NB4 (cell line): ENCODE data around the gene ATXN3L.
A peak's percentile ranks its signal among the peaks of the same experiment; 100 is the strongest.

Source experiments
- DNase-seq: peaks from one replicate; pipeline ENCODE4 v3.0.0; 2010; ENCODE audit warnings: low read depth
- H3K4me3 ChIP-seq: one replicate; pipeline ENCODE4 v1.5.1; 2011; ENCODE audit warnings: mild to moderate bottlenecking, low read depth, low read length, moderate library complexity
- CTCF ChIP-seq: IDR thresholded peaks from one replicate; pipeline ENCODE4 v1.5.1; 2012; ENCODE audit warnings: low read depth, low read length
- MYC ChIP-seq: IDR thresholded peaks from 2 replicates; pipeline ENCODE4 v1.6.1; 2011; ENCODE audit warnings: low read depth, low read length
- POLR2A ChIP-seq: IDR thresholded peaks from 2 replicates; pipeline ENCODE4 v1.6.1; 2011; ENCODE audit warnings: mild to moderate bottlenecking; ENCODE audit not compliant: insufficient read length; ENCODE audit errors: extremely low read depth
- TF ChIP-seq, protein P1 (sequence below): IDR thresholded peaks from 2 replicates; pipeline ENCODE4 v1.6.1; 2011; ENCODE audit warnings: low read depth, low read length

Gene ATXN3L

DNA sequence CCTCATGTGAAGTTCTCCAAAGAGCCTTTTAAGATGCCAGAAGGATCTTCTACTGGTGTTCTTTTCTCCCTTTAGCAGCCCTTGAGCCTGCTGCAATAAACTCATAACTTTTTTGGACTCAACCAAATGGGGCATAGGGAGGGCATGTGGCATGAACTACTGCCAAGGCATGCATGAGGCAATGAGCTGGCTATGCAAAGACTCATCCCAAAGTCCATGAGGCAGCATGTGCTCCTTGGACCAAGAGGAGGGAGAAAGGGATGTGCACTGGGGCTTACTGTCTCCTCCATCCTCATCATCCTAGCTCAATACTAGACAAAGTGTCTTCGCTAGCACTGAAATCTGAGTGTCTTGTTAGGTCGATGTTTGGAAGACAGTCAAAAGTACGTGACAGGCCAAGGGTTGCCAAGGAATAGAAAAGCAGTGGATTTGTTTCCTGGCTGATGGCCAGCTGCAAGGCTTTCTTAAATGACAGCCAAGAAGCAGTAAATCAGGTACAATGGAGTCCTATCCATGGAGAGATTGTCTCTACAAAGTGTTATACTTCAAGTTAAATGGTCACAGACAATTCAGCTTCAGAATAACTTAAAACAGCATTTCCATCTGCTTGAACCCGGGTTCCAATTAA is 44.5 kb upstream of the ATXN3L start:
- TF ChIP-seq MYC (no peak), POLR2A (no peak), CTCF (no peak)
- TF ChIP-seq, protein P1, sequence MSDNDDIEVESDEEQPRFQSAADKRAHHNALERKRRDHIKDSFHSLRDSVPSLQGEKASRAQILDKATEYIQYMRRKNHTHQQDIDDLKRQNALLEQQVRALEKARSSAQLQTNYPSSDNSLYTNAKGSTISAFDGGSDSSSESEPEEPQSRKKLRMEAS: no peak
- no peak overlapping the region for H3K4me3 ChIP-seq
- DNase-seq: no peak

DNA sequence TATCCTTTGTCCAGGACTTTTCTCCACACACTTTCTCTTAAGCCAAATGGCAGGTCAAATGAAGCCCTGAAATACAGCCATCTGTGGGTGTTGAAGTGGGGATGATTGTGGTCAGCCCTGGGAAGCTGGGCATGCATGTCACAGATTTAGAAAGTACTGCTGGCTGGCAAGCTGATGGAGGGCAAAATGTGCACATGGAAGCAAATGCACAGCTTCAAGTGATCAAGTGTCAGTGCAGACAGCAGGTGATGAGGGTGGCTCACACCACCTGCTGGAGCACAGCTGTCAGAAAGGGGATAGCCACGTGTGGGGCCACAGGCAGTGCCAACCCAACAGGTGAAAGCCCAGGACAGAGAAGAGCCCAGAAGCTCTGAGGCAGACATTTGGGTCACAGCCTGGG is 40.3 kb upstream of the ATXN3L start:
- H3K4me3 ChIP-seq: no peak overlapping the region
- no peak for TF ChIP-seq CTCF
- no peak for TF ChIP-seq MYC
- TF ChIP-seq POLR2A: no peak
- TF ChIP-seq, protein P1: no peak
- no peak for DNase-seq

DNA sequence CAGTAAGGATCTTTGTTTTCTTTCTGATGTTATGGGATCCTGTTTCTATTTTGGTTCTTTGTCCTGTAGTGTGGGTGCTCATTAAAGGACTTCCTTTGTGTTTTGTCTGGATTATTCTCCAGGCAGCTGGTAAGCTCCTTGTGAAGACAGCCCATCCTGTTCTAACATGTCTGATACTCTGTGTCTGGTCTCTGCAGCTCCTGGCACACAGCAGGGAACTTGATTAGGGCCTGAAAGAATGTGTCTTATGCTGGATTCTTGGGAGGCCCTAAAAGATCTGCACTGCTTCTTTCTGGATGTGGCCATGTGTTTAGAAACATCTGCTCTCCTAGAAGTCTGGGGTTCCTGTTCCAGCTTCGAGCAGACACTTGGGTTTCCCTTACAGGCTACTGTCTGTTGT is 38.1 kb upstream of the ATXN3L start:
- no peak for DNase-seq
- TF ChIP-seq, protein P1: no peak
- TF ChIP-seq CTCF (no peak), POLR2A (no peak), MYC (no peak)

DNA sequence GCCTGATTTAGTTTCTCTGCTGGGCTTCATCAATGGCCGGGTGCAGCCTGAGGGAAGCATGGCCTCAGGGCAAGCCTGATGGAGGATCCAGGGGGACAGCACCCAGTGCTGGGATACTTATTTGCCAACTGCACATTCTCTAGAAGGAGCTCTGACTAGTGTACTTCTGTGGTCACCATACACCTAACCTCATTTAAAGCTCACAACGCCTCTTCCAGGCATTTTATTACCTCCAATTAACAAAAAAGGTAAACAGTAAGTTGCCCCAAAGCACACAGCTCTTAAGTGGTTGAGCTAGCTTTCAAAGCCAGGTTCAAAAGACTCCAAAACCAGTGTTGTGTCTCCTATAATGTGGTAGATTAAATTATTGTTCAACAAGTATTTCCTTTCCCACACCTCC is 26.8 kb upstream of the ATXN3L start:
- H3K4me3 ChIP-seq: no peak overlapping the region
- TF ChIP-seq MYC (no peak), POLR2A (no peak)
- TF ChIP-seq, protein P1: no peak
- DNase-seq: no peak

More for the DNA sequence above, 38.1 kb upstream of the ATXN3L start:
- H3K4me3 ChIP-seq: no peak overlapping the region

GRCh38 chrX:13345438-13345837 is 25.6 kb upstream of the ATXN3L start:
- H3K4me3 ChIP-seq: no peak overlapping the region
- DNase-seq: no peak
- TF ChIP-seq, protein P1: no peak
- no peak for TF ChIP-seq CTCF
- TF ChIP-seq POLR2A: no peak
- no peak for TF ChIP-seq MYC

GRCh38 chrX:13345037-13345436 is 25.2 kb upstream of the ATXN3L start:
- no peak overlapping the region for H3K4me3 ChIP-seq
- DNase-seq: peak; percentile 53
- no peak for TF ChIP-seq CTCF
- TF ChIP-seq MYC: no peak
- TF ChIP-seq POLR2A: no peak
- TF ChIP-seq, protein P1: no peak
